Gastroesophageal sphincter (tissue), 4 donors: ENCODE measurements around the gene LEKR1. TPM values are rescaled to one million over a fixed set of nuclear protein-coding genes. Genes with fewer than 3 reads are reported as not detected.

Experiments
- ATAC-seq: fragments of 150-250 bp; one replicate; pipeline ENCODE4 v1.9.1; 2016; ENCODE audit warnings: mild to moderate bottlenecking, moderate library complexity
- H3K27ac ChIP-seq, 4 donors: fragments of 200-600 bp; sonication (generic) in 3 of 4; 1 replicate in 3 of 4; 2 replicates in 1 of 4; pipeline ENCODE4 v1.5.1; 2016 to 2019
- H3K27me3 ChIP-seq: fragments of 200-600 bp; sonication (generic); one replicate; pipeline ENCODE4 v1.5.1; 2019
- H3K36me3 ChIP-seq, 2 donors: fragments of 200-600 bp; sonication (generic); one replicate each; pipeline ENCODE4 v1.5.1; 2019; ENCODE audit warnings: control low read depth in 1 of 2
- H3K4me1 ChIP-seq, 3 donors: fragments of 200-600 bp; sonication (generic); 1 replicate in 2 of 3; 2 replicates in 1 of 3; pipeline ENCODE4 v1.5.1; 2016 to 2019; ENCODE audit warnings: control low read depth in 2 of 3
- H3K4me3 ChIP-seq, 2 donors: fragments of 200-600 bp; sonication (generic); one replicate each; pipeline ENCODE4 v1.5.1; 2019; ENCODE audit warnings: mild to moderate bottlenecking in 1 of 2, moderate library complexity in 1 of 2
- H3K9me3 ChIP-seq, 3 donors: fragments of 200-600 bp; sonication (generic); one replicate each; pipeline ENCODE4 v1.5.1; 2017 to 2019; ENCODE audit warnings: control low read depth in 2 of 3
- CTCF ChIP-seq, 4 experiments: fragments of 200-600 bp in 2 of 4; fragments of 450-650 bp in 2 of 4; sonication (generic) in 1 of 4; IDR thresholded peaks; one replicate each; pipeline ENCODE4 v1.5.1; 2017 to 2019; ENCODE audit warnings: antibody characterized with exemption in 4 of 4, mild to moderate bottlenecking in 2 of 4, moderate library complexity in 2 of 4
- EP300 ChIP-seq: sonication (generic); formaldehyde crosslinking; IDR thresholded peaks from one replicate; pipeline ENCODE4 v1.6.1; 2017; ENCODE audit warnings: antibody characterized with exemption, mild to moderate bottlenecking
- POLR2A ChIP-seq, 2 donors: fragments of 450-650 bp; IDR thresholded peaks; one replicate each; pipeline ENCODE4 v1.6.1; 2017; ENCODE audit warnings: antibody characterized with exemption in 2 of 2, mild to moderate bottlenecking in 2 of 2, moderate library complexity in 1 of 2
- POLR2AphosphoS5 ChIP-seq: sonication (generic); formaldehyde crosslinking; IDR thresholded peaks from one replicate; pipeline ENCODE4 v1.6.1; 2017; ENCODE audit warnings: antibody characterized with exemption
- WGBS, 2 donors: methylation state at CpG; one replicate each; pipeline ENCODE4 v1.1.5; 2018; ENCODE audit warnings: low coverage in 1 of 2; 5-methylcytosine and 5-hydroxymethylcytosine counted together
- total RNA-seq, 4 donors: library from RNA; depleted of rRNA; stranded (reverse); fragments of >200 nt; gene quantifications; one replicate each; pipeline ENCODE4 v1.1.0, GENCODE V29; 2016

The LEKR1 gene
- total RNA-seq = 1 to 10 TPM in 1 of 4 donors, not detected in 3; 2.7 TPM

GRCh38 chr3:156826144-156826895 lies at the start of gene LEKR1:
Gene LEKR1, plus strand, starts transcription at chr3:156826353. Its CDS starts 2,977 bp downstream, at chr3:156829330.
- Histone ChIP-seq H3K27ac (peak within 1 kb of the TSS; percentile 57 to 96 (median 90)), H3K4me3 (peak within 1 kb of the TSS; percentile 70 to 81), H3K9me3 (no peaks in the 10 kb centered on the region), H3K27me3 (no peaks in the 10 kb centered on the region), H3K4me1 (peaks cover 0 to 22% (median 0%) of the 10 kb centered on the region in 3 donors), H3K36me3 (no peaks in the 10 kb centered on the region)
- ATAC-seq = peak; percentile 93
- TF ChIP-seq POLR2AphosphoS5 (peak; percentile 81), EP300 (peak; percentile 49), POLR2A (IDR thresholded peaks at IDR 0.05) (peak; percentile 59 to 63), CTCF (IDR thresholded peaks at IDR 0.05) (peak in 1 of 4 experiments; percentile 4)
- WGBS, 2 donors = 0% methylated on average over 1 of the region's 63 CpGs; no CpG with 5 or more reads in 1 of the 2 donors

GRCh38 chr3:156776871-156777270 lies 49.3 kb upstream of the LEKR1 start:
- Histone ChIP-seq H3K9me3 (no peaks in the 10 kb centered on the region), H3K27ac (no peak overlapping the region), H3K36me3 (no peaks in the 10 kb centered on the region), H3K4me1 (peaks cover 0 to 12% (median 0%) of the 10 kb centered on the region in 3 donors), H3K4me3 (no peak overlapping the region), H3K27me3 (no peaks in the 10 kb centered on the region)
- ATAC-seq = no peak
- TF ChIP-seq EP300 (no peak), CTCF (IDR thresholded peaks at IDR 0.05) (no peak)

- H3K9me3 ChIP-seq = no peaks in the 10 kb centered on the region
- H3K27ac ChIP-seq = no peak overlapping the region
- H3K27me3 ChIP-seq = no peaks in the 10 kb centered on the region
- no peak for TF ChIP-seq CTCF (IDR thresholded peaks at IDR 0.05)
- no peak for TF ChIP-seq EP300
- no peak for TF ChIP-seq POLR2A (IDR thresholded peaks at IDR 0.05)
- TF ChIP-seq POLR2AphosphoS5 = no peak
- no peak overlapping the region for H3K4me3 ChIP-seq
- no peaks in the 10 kb centered on the region for H3K36me3 ChIP-seq
- no peak for ATAC-seq
- WGBS, 2 donors = 89 to 97% methylated on average over 4 of the region's 4 CpGs
- H3K4me1 ChIP-seq = no peaks in the 10 kb centered on the region
Observed at GRCh38 chr3:156781310-156782230, 44.6 kb upstream of the LEKR1 start.

- no peak overlapping the region for H3K27ac ChIP-seq
- no peak for ATAC-seq
- H3K27me3 ChIP-seq = no peaks in the 10 kb centered on the region
- no peak overlapping the region for H3K4me3 ChIP-seq
- H3K4me1 ChIP-seq = no peaks in the 10 kb centered on the region
- no peak for TF ChIP-seq POLR2AphosphoS5
- TF ChIP-seq CTCF (IDR thresholded peaks at IDR 0.05) = no peak
- no peak for TF ChIP-seq EP300
- TF ChIP-seq POLR2A (IDR thresholded peaks at IDR 0.05) = no peak
- no peaks in the 10 kb centered on the region for H3K36me3 ChIP-seq
- H3K9me3 ChIP-seq = no peaks in the 10 kb centered on the region
- 79 to 90% methylated on average over 5 of the region's 5 CpGs for WGBS, 2 donors
Observed at GRCh38 chr3:156782319-156782718, 43.8 kb upstream of the LEKR1 start.
